ENCODE results near the gene PFN4. TPM values are rescaled to one million over a fixed set of nuclear protein-coding genes. Genes with fewer than 3 reads are reported as not detected.
A peak's percentile ranks its signal among the peaks of the same experiment; 100 is the strongest.

The PFN4 gene
- total and polyA plus RNA-seq, 2 experiments from 2014 or later, result 0.28 TPM; not detected in 1

- Mint-ChIP-seq H3K4me1 (peaks cover 19% of the 10 kb centered on the region), H3K27me3 (ENCODE audit: insufficient read depth, low read depth, poor library complexity) (peaks cover 10% of the 10 kb centered on the region), H3K27ac (peak within 1 kb of the TSS; percentile 97), H3K4me3 (peak within 1 kb of the TSS; percentile 86), H3K9me3 (no peaks in the 10 kb centered on the region), H3K36me3 (ENCODE audit: low read depth) (peaks cover 41% of the 10 kb centered on the region)
- Histone ChIP-seq H3K4me2 (peak within 1 kb of the TSS; percentile 74), H3K27me3 (ENCODE audit: insufficient read depth) (no peaks in the 10 kb centered on the region), H3K79me2 (replicated peaks; ENCODE audit: insufficient read depth) (peaks cover 4% of the 10 kb centered on the region), H3F3A (replicated peaks; ENCODE audit: low read depth) (peaks cover 12% of the 10 kb centered on the region; the same call in 1 of the 2 replicates), H3K9me2 (ENCODE audit: insufficient read depth) (no peaks in the 10 kb centered on the region), H2AFZ (peak within 1 kb of the TSS; percentile 83), H3K4me3 (peak within 1 kb of the TSS; percentile 57), H3K27ac (ENCODE audit: low read depth) (peak within 1 kb of the TSS; percentile 96), H3K36me3 (ENCODE audit: insufficient read depth) (peaks cover 12% of the 10 kb centered on the region), H3K4me1 (ENCODE audit: insufficient read depth) (peaks cover 11% of the 10 kb centered on the region), H4K20me1 (replicated peaks; ENCODE audit: insufficient read depth) (no peaks in the 10 kb centered on the region)
- peak; percentile 90 for ATAC-seq
- peak; percentile 96 for DNase-seq (ENCODE audit: low spot score)
- TF ChIP-seq ZNF114 (CRISPR knock-in tag; IDR thresholded peaks at IDR 0.05) (no peak), JUNB (IDR thresholded peaks at IDR 0.05; ENCODE audit: unreplicated experiment) (no peak), ETS1 (IDR thresholded peaks at IDR 0.05) (0 out of 2 replicates have a peak, but pooled peaks have one; percentile 33), ZNF331 (CRISPR knock-in tag; IDR thresholded peaks at IDR 0.05; ENCODE audit: low read depth) (no peak), POLR2AphosphoS5 (IDR thresholded peaks at IDR 0.05; ENCODE audit: low read depth) (peak; percentile 75), NANOG (IDR thresholded peaks at IDR 0.05; ENCODE audit: borderline replicate concordance) (no peak), CREB1 (CRISPR knock-in tag; IDR thresholded peaks at IDR 0.05; ENCODE audit: low read depth) (0 out of 2 replicates have a peak, but pooled peaks have one; percentile 17), ZNF462 (CRISPR knock-in tag; IDR thresholded peaks at IDR 0.05) (no peak), STAT1 (IDR thresholded peaks at IDR 0.05; ENCODE audit: unreplicated experiment) (no peak), EZH2 (IDR thresholded peaks at IDR 0.05; ENCODE audit: low read depth, unreplicated experiment) (no peak), REST (IDR thresholded peaks at IDR 0.05; ENCODE audit: unreplicated experiment) (peak; percentile 7), EZH2phosphoT487 (IDR thresholded peaks at IDR 0.05; ENCODE audit: unreplicated experiment) (no peak)
- TF ChIP-seq, protein P1, sequence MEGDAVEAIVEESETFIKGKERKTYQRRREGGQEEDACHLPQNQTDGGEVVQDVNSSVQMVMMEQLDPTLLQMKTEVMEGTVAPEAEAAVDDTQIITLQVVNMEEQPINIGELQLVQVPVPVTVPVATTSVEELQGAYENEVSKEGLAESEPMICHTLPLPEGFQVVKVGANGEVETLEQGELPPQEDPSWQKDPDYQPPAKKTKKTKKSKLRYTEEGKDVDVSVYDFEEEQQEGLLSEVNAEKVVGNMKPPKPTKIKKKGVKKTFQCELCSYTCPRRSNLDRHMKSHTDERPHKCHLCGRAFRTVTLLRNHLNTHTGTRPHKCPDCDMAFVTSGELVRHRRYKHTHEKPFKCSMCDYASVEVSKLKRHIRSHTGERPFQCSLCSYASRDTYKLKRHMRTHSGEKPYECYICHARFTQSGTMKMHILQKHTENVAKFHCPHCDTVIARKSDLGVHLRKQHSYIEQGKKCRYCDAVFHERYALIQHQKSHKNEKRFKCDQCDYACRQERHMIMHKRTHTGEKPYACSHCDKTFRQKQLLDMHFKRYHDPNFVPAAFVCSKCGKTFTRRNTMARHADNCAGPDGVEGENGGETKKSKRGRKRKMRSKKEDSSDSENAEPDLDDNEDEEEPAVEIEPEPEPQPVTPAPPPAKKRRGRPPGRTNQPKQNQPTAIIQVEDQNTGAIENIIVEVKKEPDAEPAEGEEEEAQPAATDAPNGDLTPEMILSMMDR (conservative IDR thresholded peaks at IDR 0.05; ENCODE audit: low read depth in 2 of 2), result peak; percentile 76 to 95
These were observed 38.5 kb downstream of the PFN4 start, which contains the start of gene TP53I3 for GRCh38 chr2:24084386-24085199. TSS of gene TP53I3 (minus strand) at chr2:24084834. CDS start at chr2:24084326, 508 bp downstream.

Data from GM23338 (cell line).